Subcutaneous adipose tissue (tissue), 4 donors: ENCODE measurements around the gene TENT5A. TPM values are rescaled to one million over a fixed set of nuclear protein-coding genes. Genes with fewer than 3 reads are reported as not detected.

ENCODE experiments used
- total RNA-seq, 4 donors: library from RNA; depleted of rRNA; stranded (reverse); fragments of >200 nt; gene quantifications; one replicate each; pipeline ENCODE4 v1.1.0, GENCODE V29; 2016
- TF ChIP-seq, protein P1 (sequence below): fragments of 450-650 bp; IDR thresholded peaks from one replicate; pipeline ENCODE4 v1.5.1; 2016; ENCODE audit warnings: low read depth, mild to moderate bottlenecking, control low read depth, antibody characterized with exemption, moderate library complexity

The TENT5A gene
- total RNA-seq, 4 donors from 2014 or later = 11.9 to 32.1 (median 23.2) TPM

DNA sequence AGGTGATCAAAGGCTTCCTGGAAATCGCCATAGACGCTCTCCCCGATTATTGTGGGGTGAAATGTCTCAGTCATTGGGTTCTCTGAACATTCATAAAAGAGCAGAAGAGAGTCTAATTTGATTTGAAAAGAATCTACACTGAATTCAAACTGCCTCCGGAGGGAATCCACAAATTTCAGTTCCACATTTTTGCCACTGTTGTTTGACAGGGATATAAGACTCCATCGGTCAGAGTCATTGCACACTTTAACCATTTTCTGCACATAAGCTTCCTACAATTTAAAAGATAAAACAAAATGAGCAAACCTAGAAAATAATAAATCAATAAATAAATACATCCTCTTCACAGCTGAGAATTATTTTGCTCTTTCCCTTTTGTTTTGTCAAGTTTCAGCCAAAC lies 2.3 kb downstream of the TENT5A start:
- TF ChIP-seq, protein P1, sequence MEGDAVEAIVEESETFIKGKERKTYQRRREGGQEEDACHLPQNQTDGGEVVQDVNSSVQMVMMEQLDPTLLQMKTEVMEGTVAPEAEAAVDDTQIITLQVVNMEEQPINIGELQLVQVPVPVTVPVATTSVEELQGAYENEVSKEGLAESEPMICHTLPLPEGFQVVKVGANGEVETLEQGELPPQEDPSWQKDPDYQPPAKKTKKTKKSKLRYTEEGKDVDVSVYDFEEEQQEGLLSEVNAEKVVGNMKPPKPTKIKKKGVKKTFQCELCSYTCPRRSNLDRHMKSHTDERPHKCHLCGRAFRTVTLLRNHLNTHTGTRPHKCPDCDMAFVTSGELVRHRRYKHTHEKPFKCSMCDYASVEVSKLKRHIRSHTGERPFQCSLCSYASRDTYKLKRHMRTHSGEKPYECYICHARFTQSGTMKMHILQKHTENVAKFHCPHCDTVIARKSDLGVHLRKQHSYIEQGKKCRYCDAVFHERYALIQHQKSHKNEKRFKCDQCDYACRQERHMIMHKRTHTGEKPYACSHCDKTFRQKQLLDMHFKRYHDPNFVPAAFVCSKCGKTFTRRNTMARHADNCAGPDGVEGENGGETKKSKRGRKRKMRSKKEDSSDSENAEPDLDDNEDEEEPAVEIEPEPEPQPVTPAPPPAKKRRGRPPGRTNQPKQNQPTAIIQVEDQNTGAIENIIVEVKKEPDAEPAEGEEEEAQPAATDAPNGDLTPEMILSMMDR = no peak

DNA sequence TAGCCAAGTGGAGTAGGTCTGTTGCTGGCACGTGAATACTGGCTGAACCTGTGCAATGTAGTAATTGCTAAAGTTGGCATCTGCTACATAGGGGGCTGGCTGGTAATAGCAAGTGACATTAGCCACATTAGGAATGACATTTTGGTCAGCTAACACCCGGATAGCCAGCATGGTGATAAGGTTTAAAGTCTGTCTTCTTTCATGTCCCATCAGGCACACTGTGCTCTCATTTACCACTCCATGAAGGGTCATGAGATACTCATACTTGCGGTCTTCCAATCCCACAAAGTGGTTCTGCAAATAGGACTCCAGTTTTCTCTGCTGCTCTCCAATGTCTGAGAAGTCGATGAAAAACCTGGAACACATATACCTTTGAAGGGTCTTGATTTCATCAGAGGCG lies 2.8 kb downstream of the TENT5A start:
- TF ChIP-seq, protein P1 = no peak

DNA sequence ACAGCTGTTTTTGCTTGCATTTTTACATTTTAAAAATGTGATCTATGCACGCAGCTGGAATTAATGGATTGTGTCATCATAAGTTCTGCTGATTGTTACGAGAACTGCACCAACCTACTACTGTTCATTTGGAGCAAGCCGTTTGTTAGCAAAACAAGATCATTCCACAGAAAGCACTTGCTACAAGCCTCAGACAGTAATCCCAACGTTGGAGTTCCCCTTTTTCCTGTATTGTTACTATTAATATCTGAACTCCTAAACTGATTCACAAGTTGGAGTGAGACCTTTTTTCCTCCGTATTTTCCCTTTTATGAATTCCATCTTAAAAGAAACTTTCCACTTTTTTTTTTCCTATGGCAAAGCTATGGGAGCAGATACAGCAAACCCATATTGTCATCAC lies 3.5 kb downstream of the TENT5A start:
- TF ChIP-seq, protein P1 = no peak

DNA sequence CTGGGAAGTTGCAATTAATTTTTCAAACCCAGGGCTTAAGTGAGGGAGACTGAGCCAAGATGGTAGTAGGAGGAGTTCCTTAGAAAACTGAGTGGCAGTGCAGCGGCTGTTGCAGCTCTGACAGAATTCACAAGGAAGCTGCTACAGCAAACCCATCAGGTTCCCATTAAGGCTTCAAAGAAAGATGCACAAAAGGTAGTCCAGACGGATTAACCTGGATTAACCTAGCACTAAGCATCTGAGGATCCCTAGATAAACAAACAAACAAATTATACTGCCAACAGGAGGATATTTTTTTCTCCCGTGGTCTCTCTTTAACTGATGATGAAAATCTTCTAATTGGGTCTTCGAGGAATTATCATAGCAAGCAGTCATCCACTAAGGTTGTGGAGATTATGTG lies 5.2 kb downstream of the TENT5A start:
- TF ChIP-seq, protein P1 = no peak

DNA sequence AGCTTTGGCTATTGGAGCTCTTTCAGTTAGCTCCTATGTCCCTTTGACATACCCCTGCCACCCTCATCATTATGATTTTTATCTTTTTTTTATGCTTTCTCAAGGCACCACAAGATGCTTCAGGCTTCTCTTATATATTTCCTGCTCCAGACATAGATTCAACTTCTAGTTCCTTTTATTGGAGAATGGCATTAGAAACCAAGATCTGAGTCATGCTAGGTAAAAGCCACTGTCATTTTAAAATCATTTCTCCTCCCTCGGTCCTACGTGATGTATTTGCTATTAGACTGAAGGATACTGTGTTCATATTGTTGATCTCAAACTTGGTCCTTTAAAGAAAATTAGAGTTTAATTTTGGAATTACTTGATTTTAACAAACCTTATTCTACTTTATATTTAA lies 8.3 kb downstream of the TENT5A start:
- TF ChIP-seq, protein P1 = no peak

DNA sequence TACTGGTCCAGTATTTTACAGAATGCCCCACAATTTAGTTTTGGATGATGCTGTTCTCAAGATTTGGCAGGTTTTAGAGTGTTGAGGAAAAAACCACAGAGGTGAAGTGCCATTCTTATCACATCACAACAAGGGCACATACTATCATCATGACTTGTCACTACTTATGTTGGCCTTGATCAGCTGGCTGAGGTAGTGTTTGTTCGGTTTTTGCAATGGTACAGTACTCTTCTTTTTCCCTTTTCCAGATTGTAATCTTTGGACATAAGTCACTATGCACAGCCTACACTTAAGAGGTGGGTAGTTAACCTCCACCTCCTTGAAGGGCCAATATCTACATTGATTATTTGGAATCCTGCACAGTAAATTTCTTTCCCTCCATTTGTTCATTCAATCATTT lies 8.8 kb downstream of the TENT5A start:
- TF ChIP-seq, protein P1 = no peak

DNA sequence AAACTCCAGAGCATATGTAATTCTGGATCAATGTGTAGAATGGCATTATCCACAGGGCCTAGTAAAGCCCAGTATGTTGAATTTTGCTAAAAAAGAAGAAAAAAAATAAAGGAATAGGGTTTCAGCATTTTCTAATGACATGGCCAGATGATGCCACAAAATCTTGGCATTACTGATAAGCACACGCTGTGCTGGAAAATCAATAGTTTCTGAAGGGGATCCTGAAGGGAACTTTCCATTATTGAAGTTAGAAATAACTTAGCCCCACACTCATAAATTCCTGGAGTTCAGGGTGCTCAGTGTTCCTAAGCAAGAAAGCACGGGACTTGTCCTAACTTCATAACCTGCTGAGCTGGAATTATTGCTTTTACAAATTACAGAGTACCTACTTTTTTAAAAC lies 10.8 kb downstream of the TENT5A start:
- TF ChIP-seq, protein P1 = no peak
